Stimulated activated CD4-positive, alpha-beta T cell treated with anti-CD3 and anti-CD28 coated beads, TNF-alpha, amount 100 ng/mL, for 48 hours (primary cell): ENCODE data around the gene CPT1B.
"Not testable (repeated sequence)": the region's sequence is repeated elsewhere in the genome, so short reads cannot be mapped to it uniquely, and the experiment has no call there.

ENCODE experiments used
- DNase-seq, 3 donors: peaks; one replicate each; pipeline ENCODE4 v3.0.0-alpha.2; 2020; ENCODE audit warnings: low read depth in 3 of 3

The CPT1B gene

GRCh38 chr22:50577987-50578775 lies at the start of gene CPT1B:
Gene CPT1B, minus strand, starts transcription at chr22:50578427. Its CDS starts 512 bp downstream, at chr22:50577915.
- DNase-seq: no peak

GRCh38 chr22:50626850-50627641 lies 48.8 kb upstream of the CPT1B start:
- DNase-seq: no peak

- DNase-seq: no peak
These were observed 48.2 kb upstream of the CPT1B start for GRCh38 chr22:50626314-50626849.

- no peak for DNase-seq
These were observed 47.5 kb upstream of the CPT1B start for GRCh38 chr22:50625568-50626313.

GRCh38 chr22:50625131-50625567 lies 46.9 kb upstream of the CPT1B start:
- DNase-seq: no peak

- no peak for DNase-seq
These were observed 46.3 kb upstream of the CPT1B start for GRCh38 chr22:50624347-50625130.

- no peak for DNase-seq
These were observed 44.6 kb upstream of the CPT1B start for GRCh38 chr22:50622723-50623327.

- DNase-seq: peak in 1 of 3 donors; percentile 25
These were observed 43.9 kb upstream of the CPT1B start for GRCh38 chr22:50621948-50622722.

GRCh38 chr22:50621356-50621880 lies 43.2 kb upstream of the CPT1B start:
- peak in 2 of 3 donors; percentile 27 to 34 for DNase-seq

- peak in 2 of 3 donors; percentile 46 to 60 for DNase-seq
These were observed 42.5 kb upstream of the CPT1B start for GRCh38 chr22:50620593-50621355.

GRCh38 chr22:50614296-50614695 lies 36.1 kb upstream of the CPT1B start:
- not testable (repeated sequence) for DNase-seq

GRCh38 chr22:50613291-50613981 lies 35.2 kb upstream of the CPT1B start:
- DNase-seq: no peak

- DNase-seq: no peak
These were observed 34.4 kb upstream of the CPT1B start for GRCh38 chr22:50612528-50613221.

GRCh38 chr22:50612168-50612527 lies 33.9 kb upstream of the CPT1B start:
- DNase-seq: no peak

- DNase-seq: no peak
These were observed 33.3 kb upstream of the CPT1B start for GRCh38 chr22:50611341-50612060.

GRCh38 chr22:50610581-50610980 lies 32.4 kb upstream of the CPT1B start:
- DNase-seq: no peak

- no peak for DNase-seq
These were observed 31.8 kb upstream of the CPT1B start for GRCh38 chr22:50610041-50610451.
